Dendritic cell treated with granulocyte-macrophage colony-stimulating factor and Interleukin-4, amounts not matched to agents 40 ng/mL and 50 ng/mL, for 4 days (primary cell): ENCODE data around the gene MPIG6B.

Experiments used
- H3K27ac Mint-ChIP-seq: one replicate; pipeline ENCODE4 v1.8.0; 2022; ENCODE audit warnings: mild to moderate bottlenecking, mixed read lengths
- H3K27me3 Mint-ChIP-seq: one replicate; pipeline ENCODE4 v1.8.0; 2022; ENCODE audit warnings: mild to moderate bottlenecking, mixed read lengths
- H3K36me3 Mint-ChIP-seq: one replicate; pipeline ENCODE4 v1.8.0; 2022; ENCODE audit warnings: low read depth, mixed read lengths
- H3K4me1 Mint-ChIP-seq: one replicate; pipeline ENCODE4 v1.8.0; 2022; ENCODE audit warnings: low read depth, mixed read lengths
- H3K4me3 Mint-ChIP-seq: one replicate; pipeline ENCODE4 v1.8.0; 2022; ENCODE audit warnings: mild to moderate bottlenecking, moderate library complexity, mixed read lengths
- H3K9me3 Mint-ChIP-seq: one replicate; pipeline ENCODE4 v1.8.0; 2022; ENCODE audit warnings: mixed read lengths
- intact Hi-C: fragments of 100-400 bp; cut with micrococcal nuclease; formaldehyde crosslinking; loops from one replicate; pipeline ENCODE4 v1.15.0; 2022

The MPIG6B gene

GRCh38 chr6:31733734-31734133 lies 10.6 kb downstream of the MPIG6B start:
- peaks cover 80% of the 10 kb centered on the region for H3K36me3 Mint-ChIP-seq
- H3K27ac Mint-ChIP-seq = peak overlapping the region; percentile 91
- intact Hi-C loops = no loop called here
- H3K4me3 Mint-ChIP-seq = peak overlapping the region; percentile 100
- no peaks in the 10 kb centered on the region for H3K27me3 Mint-ChIP-seq
- H3K9me3 Mint-ChIP-seq = no peaks in the 10 kb centered on the region
- H3K4me1 Mint-ChIP-seq = peaks cover 75% of the 10 kb centered on the region

GRCh38 chr6:31734247-31734820 lies 11.2 kb downstream of the MPIG6B start:
- peaks cover 75% of the 10 kb centered on the region for H3K4me1 Mint-ChIP-seq
- no peaks in the 10 kb centered on the region for H3K27me3 Mint-ChIP-seq
- intact Hi-C loops = no loop called here
- peak overlapping the region; percentile 100 for H3K4me3 Mint-ChIP-seq
- no peaks in the 10 kb centered on the region for H3K9me3 Mint-ChIP-seq
- H3K36me3 Mint-ChIP-seq = peaks cover 74% of the 10 kb centered on the region
- peak overlapping the region; percentile 91 for H3K27ac Mint-ChIP-seq

- Mint-ChIP-seq H3K9me3 (no peaks in the 10 kb centered on the region), H3K27ac (peak overlapping the region; percentile 91), H3K4me1 (peaks cover 78% of the 10 kb centered on the region), H3K4me3 (peak overlapping the region; percentile 100), H3K36me3 (peaks cover 72% of the 10 kb centered on the region), H3K27me3 (no peaks in the 10 kb centered on the region)
- intact Hi-C loops = loop anchor here (5.0 kb wide), 1 partner anchor 68 kb away; the partner anchor contains the start of genes CSNK2B and LY6G5B
Measured at GRCh38 chr6:31734821-31735406, 11.7 kb downstream of the MPIG6B start.

GRCh38 chr6:31736021-31736767 lies 13.0 kb downstream of the MPIG6B start, which contains the start of gene CLIC1:
TSS of gene CLIC1 (minus strand) at chr6:31736530. CDS start at chr6:31736300, 230 bp downstream.
- H3K27me3 Mint-ChIP-seq = no peaks in the 10 kb centered on the region

GRCh38 chr6:31736768-31737314 lies 13.7 kb downstream of the MPIG6B start:
- H3K9me3 Mint-ChIP-seq = no peaks in the 10 kb centered on the region

More at GRCh38 chr6:31736021-31736767, 13.0 kb downstream of the MPIG6B start, which contains the start of gene CLIC1:
- Mint-ChIP-seq H3K9me3 (no peaks in the 10 kb centered on the region), H3K4me3 (peak within 1 kb of the TSS; percentile 100), H3K4me1 (peaks cover 80% of the 10 kb centered on the region), H3K27ac (peak within 1 kb of the TSS; percentile 91), H3K36me3 (peaks cover 66% of the 10 kb centered on the region)
- intact Hi-C loops = loop anchor here (5.0 kb wide), 1 partner anchor 69 kb away; the partner anchor contains the start of genes CSNK2B and LY6G5B

GRCh38 chr6:31737315-31737990 lies 14.3 kb downstream of the MPIG6B start:
- no peaks in the 10 kb centered on the region for H3K27me3 Mint-ChIP-seq
- peaks cover 61% of the 10 kb centered on the region for H3K36me3 Mint-ChIP-seq
- intact Hi-C loops = loop anchor here (5.0 kb wide), 1 partner anchor 70 kb away; the partner anchor contains the start of genes CSNK2B and LY6G5B
- H3K27ac Mint-ChIP-seq = peak overlapping the region; percentile 91
- H3K4me3 Mint-ChIP-seq = peak overlapping the region; percentile 100
- H3K4me1 Mint-ChIP-seq = peaks cover 75% of the 10 kb centered on the region
- no peaks in the 10 kb centered on the region for H3K9me3 Mint-ChIP-seq

More at GRCh38 chr6:31736768-31737314, 13.7 kb downstream of the MPIG6B start:
- peaks cover 80% of the 10 kb centered on the region for H3K4me1 Mint-ChIP-seq
- peak overlapping the region; percentile 91 for H3K27ac Mint-ChIP-seq
- peaks cover 65% of the 10 kb centered on the region for H3K36me3 Mint-ChIP-seq
- no peaks in the 10 kb centered on the region for H3K27me3 Mint-ChIP-seq
- intact Hi-C loops = loop anchor here (5.0 kb wide), 1 partner anchor 70 kb away; the partner anchor contains the start of genes CSNK2B and LY6G5B
- H3K4me3 Mint-ChIP-seq = peak overlapping the region; percentile 100

GRCh38 chr6:31737991-31738979 lies 15.1 kb downstream of the MPIG6B start:
- H3K36me3 Mint-ChIP-seq = peaks cover 57% of the 10 kb centered on the region
- H3K27ac Mint-ChIP-seq = peak overlapping the region; percentile 91
- intact Hi-C loops = loop anchor here (2.0 to 5.0 kb wide), 2 partner anchors 31 to 71 kb away; partner anchors contain the start of genes CSNK2B and LY6G5B
- H3K9me3 Mint-ChIP-seq = no peaks in the 10 kb centered on the region
- no peaks in the 10 kb centered on the region for H3K27me3 Mint-ChIP-seq
- H3K4me3 Mint-ChIP-seq = peak overlapping the region; percentile 100
- peaks cover 70% of the 10 kb centered on the region for H3K4me1 Mint-ChIP-seq

GRCh38 chr6:31739639-31740396 lies 16.6 kb downstream of the MPIG6B start, which contains the start of gene MSH5:
TSS of gene MSH5 (plus strand) at chr6:31740005. CDS start at chr6:31740467, 462 bp downstream.
- no peaks in the 10 kb centered on the region for H3K27me3 Mint-ChIP-seq
- no peaks in the 10 kb centered on the region for H3K9me3 Mint-ChIP-seq
- H3K4me3 Mint-ChIP-seq = peak within 1 kb of the TSS; percentile 87
- H3K4me1 Mint-ChIP-seq = peaks cover 63% of the 10 kb centered on the region
- peak within 1 kb of the TSS; percentile 91 for H3K27ac Mint-ChIP-seq
- H3K36me3 Mint-ChIP-seq = peaks cover 52% of the 10 kb centered on the region
- intact Hi-C loops = loop anchor here (2.0 to 5.0 kb wide), 2 partner anchors 29 to 73 kb away; partner anchors contain the start of genes CSNK2B and LY6G5B

GRCh38 chr6:31740397-31741223 lies 17.4 kb downstream of the MPIG6B start:
- intact Hi-C loops = no loop called here
- Mint-ChIP-seq H3K4me3 (peak overlapping the region; percentile 87), H3K4me1 (peaks cover 62% of the 10 kb centered on the region), H3K27me3 (no peaks in the 10 kb centered on the region), H3K36me3 (peaks cover 51% of the 10 kb centered on the region), H3K27ac (peak overlapping the region; percentile 91), H3K9me3 (no peaks in the 10 kb centered on the region)

- peaks cover 58% of the 10 kb centered on the region for H3K4me1 Mint-ChIP-seq
- H3K4me3 Mint-ChIP-seq = no peak overlapping the region
- peak overlapping the region; percentile 20 for H3K27ac Mint-ChIP-seq
- no peaks in the 10 kb centered on the region for H3K27me3 Mint-ChIP-seq
- no peaks in the 10 kb centered on the region for H3K9me3 Mint-ChIP-seq
- intact Hi-C loops = no loop called here
- peaks cover 51% of the 10 kb centered on the region for H3K36me3 Mint-ChIP-seq
Measured at GRCh38 chr6:31741815-31742214, 18.6 kb downstream of the MPIG6B start.

- Mint-ChIP-seq H3K27me3 (no peaks in the 10 kb centered on the region), H3K36me3 (peaks cover 60% of the 10 kb centered on the region), H3K4me3 (no peak overlapping the region), H3K4me1 (peaks cover 52% of the 10 kb centered on the region), H3K9me3 (no peaks in the 10 kb centered on the region), H3K27ac (no peak overlapping the region)
- intact Hi-C loops = no loop called here
Measured at GRCh38 chr6:31742894-31743293, 19.7 kb downstream of the MPIG6B start.
